GM15510 (cell line): ENCODE measurements around the gene MYRIP.

Source experiments
- POLR2A ChIP-seq: IDR thresholded peaks from 3 replicates; pipeline ENCODE4 v1.6.1; 2011; ENCODE audit warnings: borderline replicate concordance; ENCODE audit not compliant: insufficient read length; ENCODE audit errors: extremely low read depth

MYRIP gene

DNA sequence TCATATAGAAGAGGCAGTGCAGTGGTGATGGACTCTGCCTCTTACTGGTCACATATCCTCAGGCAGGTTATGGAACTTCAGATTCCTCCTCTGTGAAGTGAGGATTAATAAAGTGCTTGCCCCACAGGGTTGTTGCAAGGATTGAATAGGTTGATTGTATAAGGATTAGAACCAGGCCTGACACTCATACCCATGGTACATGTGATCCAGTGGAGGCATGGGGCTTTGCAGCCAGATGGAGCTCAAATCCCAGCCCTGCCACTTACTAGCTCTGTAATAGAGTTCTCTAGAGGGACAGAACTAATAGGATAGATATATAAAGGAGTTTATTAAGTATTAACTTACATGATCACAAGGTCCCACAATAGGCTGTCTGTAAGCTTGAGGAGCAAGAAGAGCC, 315.5 kb downstream of the MYRIP start:
- no peak for TF ChIP-seq POLR2A

DNA sequence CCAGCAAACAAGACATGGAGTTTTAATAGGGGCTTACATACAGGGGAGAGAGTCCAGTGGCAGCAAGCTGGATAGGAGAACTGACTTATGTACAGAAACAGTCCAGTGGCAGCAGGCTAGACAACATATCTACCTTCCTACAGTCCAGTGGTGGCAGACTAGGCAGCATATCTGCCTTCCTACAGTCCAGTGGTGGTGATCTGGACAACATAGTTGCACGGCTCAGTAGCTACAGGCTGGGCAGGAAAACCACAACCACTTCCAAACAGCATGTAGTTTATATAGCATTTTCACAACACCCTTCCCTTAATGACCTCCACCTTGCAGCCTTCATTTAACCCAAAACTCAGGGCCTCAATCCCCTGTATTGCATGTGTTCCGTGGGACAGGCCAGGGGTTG, 318.8 kb downstream of the MYRIP start:
- no peak for TF ChIP-seq POLR2A

DNA sequence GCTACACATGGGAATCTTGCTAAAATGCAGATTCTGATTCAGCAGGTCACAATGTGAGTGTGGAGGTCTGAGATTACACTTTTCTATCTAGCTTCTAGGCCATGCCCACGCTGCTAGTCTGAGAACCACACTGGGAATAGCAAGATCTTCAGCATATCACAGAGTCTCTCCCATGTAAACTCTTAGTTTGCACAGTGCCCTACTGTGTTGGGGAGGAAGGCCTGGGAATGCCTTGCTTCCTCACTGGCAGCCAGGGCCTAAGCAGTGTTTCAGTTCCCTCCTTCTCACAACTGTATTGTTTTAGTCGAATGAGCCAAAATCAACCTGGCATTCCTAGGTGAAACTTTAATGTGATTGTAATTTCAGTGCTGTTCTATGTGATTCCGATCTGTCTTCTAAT, 320.1 kb downstream of the MYRIP start:
- no peak for TF ChIP-seq POLR2A

DNA sequence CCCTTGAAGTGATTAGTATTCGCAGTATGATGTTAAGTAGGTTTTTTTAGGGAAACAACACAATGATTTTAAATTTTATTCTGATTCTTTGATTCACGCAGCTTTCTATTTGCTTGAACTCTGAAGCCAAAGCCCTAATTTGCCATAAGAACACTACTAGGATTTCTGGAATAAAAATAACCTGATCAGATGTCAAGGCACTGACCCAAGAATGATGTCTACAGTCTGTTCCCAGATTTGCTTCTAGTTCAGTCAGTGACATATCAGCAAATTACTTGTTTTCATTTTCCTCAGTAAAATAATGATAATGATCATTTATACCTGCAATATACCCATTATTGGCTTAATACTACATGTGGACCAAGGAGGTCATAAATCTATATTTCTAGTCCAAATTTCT, 320.6 kb downstream of the MYRIP start:
- no peak for TF ChIP-seq POLR2A

DNA sequence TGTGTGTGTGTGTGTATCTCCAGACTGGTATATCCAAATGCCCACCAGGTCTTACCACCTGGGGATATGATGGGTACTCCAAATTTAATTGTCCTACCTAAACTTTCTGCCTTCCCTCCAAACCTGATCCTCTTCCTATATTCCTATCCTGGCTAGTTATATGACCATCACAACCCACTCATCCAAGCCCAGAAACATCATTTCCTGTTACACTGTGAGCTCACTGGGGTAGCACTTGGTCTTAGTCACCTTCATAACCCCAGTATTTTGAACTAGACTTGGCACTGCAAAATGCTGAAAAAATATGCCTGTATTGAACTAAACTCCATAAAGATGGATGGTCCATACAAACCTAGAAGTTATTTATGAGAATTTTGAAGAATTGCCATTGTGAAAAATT, 321.3 kb downstream of the MYRIP start:
- no peak for TF ChIP-seq POLR2A

DNA sequence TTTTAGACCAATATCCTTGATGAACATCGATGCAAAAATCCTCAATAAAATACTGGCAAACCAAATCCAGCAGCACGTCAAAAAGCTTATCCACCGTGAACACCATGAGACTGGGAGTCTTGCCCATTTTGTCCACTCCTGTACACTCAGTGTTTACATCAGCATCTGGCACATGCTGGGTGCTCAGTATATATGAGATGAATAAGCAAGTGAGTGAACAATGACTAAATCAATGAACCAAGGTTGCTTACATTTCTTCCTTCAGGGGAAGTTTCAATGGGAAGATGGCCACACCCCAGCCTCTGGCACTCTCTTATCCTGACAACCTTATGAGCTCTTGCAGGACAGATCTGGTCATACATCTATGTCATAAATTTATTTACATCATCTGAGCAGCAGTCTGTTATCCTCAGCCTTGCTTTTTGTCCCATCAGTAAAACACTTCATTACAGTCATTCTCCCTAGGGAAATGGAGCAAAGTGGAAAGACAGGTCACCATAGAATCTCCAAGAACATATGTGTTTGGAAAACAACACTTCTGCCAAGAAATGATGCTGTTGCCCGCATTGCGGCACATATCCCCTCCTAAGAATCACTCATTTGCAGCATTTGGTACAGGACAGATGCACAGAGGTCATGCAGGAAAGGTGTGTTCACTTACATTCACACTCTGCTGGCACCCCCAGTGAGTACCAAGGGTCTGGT, 328.3 kb downstream of the MYRIP start:
- no peak for TF ChIP-seq POLR2A

DNA sequence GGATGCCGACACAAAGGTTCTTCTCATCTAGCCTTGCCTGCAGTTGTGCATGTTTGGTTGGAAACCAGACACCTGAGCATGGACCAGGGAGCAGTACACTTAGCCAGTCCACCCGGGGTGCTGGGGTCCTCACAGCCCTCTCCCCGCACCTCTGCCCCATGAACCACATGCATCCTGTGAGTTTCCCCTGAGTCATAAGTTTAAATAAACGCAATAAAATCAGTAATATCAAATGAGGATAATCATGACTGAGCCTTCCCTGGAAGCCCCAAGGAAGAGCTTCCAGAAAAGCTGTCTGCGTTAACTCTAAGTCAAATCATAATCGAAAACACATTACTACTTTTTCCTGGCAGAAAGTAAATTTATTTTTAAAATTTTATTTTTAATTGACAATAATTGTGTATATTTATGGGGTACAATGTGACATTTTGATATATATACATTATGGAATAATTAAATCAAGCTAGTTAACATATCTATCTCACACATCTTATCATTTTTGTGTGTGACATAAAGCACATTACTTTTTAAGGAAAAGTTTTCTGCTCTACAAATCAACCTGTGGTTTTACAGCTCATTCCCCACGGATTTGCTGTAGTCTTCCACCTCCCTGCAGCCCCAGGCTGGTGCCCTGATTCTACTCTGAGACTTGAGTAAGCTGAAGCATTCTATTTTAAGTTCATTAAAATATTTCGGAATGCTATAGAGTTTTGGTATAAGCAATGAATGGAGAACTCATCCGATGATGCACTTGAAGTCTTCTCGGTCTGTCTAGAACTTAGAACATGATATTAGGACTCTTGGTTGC, 334.1 kb downstream of the MYRIP start:
- no peak for TF ChIP-seq POLR2A

DNA sequence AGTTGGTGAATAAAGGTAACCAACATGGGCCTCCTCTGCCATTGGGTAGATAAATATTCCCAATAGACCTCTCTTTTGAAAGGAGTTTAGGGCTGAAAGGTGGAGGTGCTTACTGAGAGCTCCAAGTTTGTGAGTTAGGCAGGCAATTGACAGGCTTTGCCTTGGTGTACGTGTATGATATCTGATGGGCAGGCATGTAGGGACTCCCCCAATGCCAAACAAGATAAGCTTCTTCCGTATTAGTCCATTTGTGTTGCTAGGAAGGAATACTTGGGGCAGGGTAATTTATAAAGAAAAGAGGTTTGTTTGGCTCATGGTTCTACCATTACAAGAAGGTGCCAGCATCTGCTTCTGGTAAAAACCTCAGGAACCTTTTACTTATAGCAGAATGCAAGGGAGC, 339.4 kb downstream of the MYRIP start:
- TF ChIP-seq POLR2A: no peak

DNA sequence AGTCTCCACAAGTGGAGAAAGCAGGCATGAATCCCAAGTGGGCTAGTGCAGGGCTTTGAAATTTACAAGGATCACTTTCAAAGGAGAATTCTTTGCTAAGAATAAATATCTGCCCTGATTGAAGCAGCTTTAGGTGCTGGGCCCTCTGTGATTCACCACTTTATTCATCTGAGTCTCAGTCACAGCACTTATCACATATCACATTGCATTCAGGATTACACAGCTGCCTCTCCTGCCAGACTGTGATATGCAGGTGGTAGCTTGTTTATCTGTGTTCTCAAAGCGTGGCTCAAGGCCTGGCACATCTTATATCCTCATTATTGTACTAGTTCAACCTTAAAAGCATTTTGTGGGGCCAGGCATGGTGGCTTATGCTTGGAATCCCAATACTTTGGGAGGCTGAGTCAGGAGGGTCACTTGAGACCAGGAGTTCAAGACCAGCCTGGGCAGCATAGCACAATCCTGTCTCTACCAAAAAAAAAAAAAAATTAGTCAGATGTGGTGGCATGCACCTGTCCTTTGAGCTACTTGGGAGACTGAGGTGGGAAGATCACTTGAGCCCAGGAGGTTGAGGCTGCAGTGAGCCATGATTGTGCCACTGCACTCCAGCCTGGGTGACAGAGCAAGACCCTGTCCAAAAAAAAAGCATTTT, 343.2 kb downstream of the MYRIP start:
- no peak for TF ChIP-seq POLR2A

DNA sequence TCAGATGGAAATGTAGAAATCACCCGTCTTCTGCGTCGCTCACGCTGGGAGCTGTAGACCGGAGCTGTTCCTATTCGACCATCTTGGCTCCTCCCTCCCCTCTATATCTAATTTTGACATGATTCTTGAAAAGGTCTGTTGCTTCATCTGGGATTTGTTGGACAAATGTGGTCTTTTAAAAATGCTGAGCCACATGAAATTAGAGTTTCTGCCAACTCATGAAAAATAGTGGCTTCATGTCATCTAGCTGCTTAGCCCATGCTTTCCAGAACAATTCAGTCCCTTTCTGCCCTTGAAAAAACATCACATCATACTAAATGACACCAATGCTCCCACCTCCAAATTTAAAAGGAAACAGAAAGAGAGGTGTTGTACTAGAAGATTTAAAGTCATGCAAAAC, 351.5 kb downstream of the MYRIP start:
- no peak for TF ChIP-seq POLR2A

DNA sequence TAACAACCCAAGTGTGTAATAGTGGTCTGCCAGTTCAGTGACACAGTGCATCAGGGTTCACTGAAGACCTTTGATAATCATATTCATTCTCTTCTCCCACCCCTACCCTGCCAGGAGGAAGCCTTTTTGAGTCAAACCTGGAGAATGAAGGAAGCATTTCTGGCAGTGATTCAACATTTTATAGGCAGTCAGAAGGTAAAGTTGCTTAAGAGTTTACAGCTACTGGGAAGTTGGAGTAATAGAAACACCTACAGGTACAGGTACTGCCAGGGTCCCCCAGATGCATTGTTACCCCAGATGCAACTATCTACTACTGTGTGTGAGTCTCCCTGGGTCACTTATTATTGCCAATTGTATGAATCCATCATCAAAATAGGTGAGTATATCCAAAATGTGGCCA, 353.2 kb downstream of the MYRIP start:
- TF ChIP-seq POLR2A: no peak

DNA sequence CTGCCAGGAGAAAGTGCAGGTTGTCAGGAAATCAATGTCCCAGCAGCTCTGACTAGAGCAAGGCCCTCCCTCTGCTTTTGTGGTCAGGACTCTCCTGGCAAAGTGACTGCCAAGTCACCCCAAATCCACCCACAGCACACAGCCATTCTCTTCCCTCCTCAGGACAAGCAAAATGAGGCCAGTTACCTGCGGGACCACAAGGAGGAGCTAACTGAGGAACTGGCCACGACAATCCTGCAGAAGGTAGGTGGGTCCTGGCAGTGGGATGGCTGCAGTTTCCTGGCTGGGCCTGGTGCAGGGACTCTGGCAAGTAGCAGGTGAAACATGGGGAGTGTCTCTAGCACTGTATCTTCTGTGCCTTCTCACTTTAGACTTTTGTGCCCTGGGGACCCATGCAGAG, 357.6 kb downstream of the MYRIP start:
- TF ChIP-seq POLR2A: no peak

DNA sequence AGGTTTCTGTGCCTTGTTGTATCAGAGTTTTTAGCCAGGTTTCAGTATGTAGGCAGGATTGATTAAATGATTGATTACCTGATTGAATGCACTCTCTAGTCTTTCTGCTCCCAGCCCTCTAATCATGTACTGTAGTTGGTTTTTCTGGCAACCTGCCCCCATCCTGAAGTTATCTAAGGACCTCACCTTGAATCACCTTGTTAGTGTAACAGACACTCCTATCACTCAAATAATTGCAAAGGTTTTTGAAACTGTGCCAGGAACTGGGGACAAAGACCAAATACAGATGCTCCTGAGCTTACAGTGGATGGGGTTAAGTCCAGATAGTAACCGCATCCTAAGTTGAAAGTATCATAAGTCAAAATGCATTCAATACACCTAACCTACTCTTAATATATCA, 358.5 kb downstream of the MYRIP start:
- no peak for TF ChIP-seq POLR2A

DNA sequence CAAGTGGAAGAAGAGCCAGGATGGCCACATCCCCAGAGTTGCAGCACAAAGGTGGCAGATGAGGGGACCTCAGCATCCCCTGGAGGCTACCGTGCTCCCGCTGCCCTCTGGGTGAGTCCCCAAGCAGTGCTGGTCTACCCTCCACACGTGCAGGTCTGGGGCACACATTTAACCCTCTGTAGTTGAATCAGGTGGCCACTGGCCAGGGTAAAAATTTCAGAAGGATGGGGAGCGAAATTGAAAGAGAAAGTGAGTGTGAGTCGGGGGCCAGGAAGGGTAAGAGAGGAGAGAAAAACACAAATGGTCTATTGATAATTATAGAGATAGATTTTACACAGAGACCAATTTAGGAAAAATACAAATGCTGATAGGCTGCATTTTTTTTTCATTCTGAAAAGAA, 360.6 kb downstream of the MYRIP start:
- TF ChIP-seq POLR2A: no peak

DNA sequence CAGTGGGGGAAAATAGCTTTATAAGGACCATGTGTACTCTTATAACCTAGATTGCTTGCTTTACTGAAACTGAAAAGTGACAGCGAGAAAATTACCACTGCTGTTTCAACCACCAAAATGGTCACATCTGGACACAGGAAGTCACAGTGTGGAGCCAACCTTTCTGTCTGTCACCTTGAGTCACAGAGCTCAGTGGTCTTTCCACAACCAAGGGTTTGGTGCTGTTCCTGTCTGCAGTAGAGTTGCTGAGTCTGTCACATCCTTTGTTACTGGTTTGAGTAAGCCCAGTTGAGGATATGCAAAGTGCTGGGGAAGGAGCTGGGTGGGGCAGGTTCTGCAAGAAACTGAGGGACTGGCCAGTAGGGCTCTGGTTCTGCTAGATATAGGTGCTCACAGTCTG, 361.0 kb downstream of the MYRIP start:
- no peak for TF ChIP-seq POLR2A

DNA sequence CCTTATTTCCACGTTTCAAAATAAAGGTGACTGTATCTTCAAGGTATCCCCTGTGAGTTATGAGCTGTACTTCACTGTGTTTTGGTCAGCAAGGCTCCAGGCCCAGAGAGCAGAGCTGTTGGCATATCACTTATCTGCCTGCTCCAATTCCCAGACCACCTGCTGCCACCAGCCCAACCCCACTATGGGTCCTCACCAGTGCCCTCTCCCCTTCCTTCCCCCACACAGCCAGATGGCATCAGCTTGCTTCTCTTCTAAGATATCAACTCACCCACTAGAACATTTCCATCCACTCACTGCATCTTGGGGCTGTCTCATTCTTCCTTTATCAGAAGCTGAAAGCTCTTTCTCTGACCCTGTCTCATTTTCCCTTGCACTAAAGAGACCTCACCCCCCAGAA, 363.2 kb downstream of the MYRIP start:
- TF ChIP-seq POLR2A: no peak
